ENCODE data around the gene MTX3.

DNA sequence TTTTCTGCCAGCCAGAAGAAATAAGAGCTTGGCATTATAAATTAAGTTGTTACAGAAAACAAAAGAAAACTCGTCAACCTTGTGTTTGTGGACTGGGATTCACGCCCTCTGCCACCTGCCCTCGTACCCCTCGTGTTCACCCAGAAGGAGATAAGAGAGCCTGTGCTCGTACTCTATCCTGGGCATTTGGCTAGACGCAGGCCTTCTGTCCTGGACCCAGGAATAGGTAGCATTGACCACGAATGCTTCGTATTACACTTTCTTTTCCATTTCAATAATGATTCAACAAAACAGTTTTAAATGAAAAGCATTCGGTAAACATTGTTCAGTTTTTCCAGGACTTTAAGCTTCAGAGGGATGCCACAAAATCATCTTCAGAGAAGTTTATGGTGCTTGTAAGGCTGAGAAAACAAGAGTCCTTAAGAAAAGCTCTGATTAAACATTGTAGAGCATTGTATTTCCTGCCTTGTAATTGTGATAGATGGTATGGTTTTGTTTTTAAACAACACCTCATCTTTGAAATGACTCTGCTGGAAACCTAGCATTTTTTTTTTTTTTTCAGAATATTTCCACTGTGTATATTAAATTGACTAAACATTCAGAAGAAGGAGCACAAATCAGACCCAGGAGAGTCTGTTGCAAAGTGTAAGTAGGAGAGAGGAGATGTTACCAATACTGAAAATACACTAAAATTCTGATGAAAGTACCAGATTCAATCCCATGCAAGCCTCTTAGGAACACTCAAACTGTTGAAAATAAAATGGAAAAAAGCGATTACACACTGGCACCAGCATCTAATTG lies 27.6 kb downstream of the MTX3 start:
- no peak for TF ChIP-seq SNAI2 (CRISPR knock-in tag; IDR thresholded peaks at IDR 0.05)
- no peak for TF ChIP-seq RARB (CRISPR knock-in tag; IDR thresholded peaks at IDR 0.05)
- no peak for TF ChIP-seq GLIS3 (CRISPR knock-in tag; IDR thresholded peaks at IDR 0.05)
- TF ChIP-seq, protein P1, sequence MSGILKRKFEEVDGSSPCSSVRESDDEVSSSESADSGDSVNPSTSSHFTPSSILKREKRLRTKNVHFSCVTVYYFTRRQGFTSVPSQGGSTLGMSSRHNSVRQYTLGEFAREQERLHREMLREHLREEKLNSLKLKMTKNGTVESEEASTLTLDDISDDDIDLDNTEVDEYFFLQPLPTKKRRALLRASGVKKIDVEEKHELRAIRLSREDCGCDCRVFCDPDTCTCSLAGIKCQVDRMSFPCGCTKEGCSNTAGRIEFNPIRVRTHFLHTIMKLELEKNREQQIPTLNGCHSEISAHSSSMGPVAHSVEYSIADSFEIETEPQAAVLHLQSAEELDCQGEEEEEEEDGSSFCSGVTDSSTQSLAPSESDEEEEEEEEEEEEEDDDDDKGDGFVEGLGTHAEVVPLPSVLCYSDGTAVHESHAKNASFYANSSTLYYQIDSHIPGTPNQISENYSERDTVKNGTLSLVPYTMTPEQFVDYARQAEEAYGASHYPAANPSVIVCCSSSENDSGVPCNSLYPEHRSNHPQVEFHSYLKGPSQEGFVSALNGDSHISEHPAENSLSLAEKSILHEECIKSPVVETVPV (CRISPR knock-in tag; IDR thresholded peaks at IDR 0.05), result no peak
- no peak for TF ChIP-seq PATZ1 (CRISPR knock-in tag; IDR thresholded peaks at IDR 0.05; ENCODE audit: borderline replicate concordance)
- no peak for TF ChIP-seq ZNF565 (CRISPR knock-in tag; conservative IDR thresholded peaks at IDR 0.05; ENCODE audit: low read depth)
- TF ChIP-seq, protein P2, sequence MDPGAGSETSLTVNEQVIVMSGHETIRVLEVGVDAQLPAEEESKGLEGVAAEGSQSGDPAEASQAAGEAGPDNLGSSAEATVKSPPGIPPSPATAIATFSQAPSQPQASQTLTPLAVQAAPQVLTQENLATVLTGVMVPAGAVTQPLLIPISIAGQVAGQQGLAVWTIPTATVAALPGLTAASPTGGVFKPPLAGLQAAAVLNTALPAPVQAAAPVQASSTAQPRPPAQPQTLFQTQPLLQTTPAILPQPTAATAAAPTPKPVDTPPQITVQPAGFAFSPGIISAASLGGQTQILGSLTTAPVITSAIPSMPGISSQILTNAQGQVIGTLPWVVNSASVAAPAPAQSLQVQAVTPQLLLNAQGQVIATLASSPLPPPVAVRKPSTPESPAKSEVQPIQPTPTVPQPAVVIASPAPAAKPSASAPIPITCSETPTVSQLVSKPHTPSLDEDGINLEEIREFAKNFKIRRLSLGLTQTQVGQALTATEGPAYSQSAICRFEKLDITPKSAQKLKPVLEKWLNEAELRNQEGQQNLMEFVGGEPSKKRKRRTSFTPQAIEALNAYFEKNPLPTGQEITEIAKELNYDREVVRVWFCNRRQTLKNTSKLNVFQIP (CRISPR knock-in tag; IDR thresholded peaks at IDR 0.05; ENCODE audit: borderline replicate concordance, low read depth), result no peak
- TF ChIP-seq ZC3H10 (CRISPR knock-in tag; IDR thresholded peaks at IDR 0.05), result no peak
- TF ChIP-seq CREB5 (CRISPR knock-in tag; IDR thresholded peaks at IDR 0.05; ENCODE audit: low read depth), result no peak
- TF ChIP-seq ZFP3 (CRISPR knock-in tag; IDR thresholded peaks at IDR 0.05), result no peak
- no peak for TF ChIP-seq ZNF8 (CRISPR knock-in tag; IDR thresholded peaks at IDR 0.05)

Measured in SK-N-SH treated with all-trans-retinoic acid at 6 μM for 48 hours (cell line).